ENCODE results near the gene TEX30. TPM values are rescaled to one million over a fixed set of nuclear protein-coding genes. Genes with fewer than 3 reads are reported as not detected.

TEX30 gene
- total RNA-seq, 1 experiment from 2014 or later, result 13.1 TPM

- no peak overlapping the region for H4K5ac ChIP-seq (ENCODE audit: insufficient read length, low read depth, low read length)
- Mint-ChIP-seq H3K27me3 (ENCODE audit: low read depth) (peaks cover 14% of the 10 kb centered on the region), H3K4me1 (no peaks in the 10 kb centered on the region), H3K9me3 (peaks cover 7 to 11% of the 10 kb centered on the region in 2 experiments; a peak in 4 of 5 replicates), H3K36me3 (ENCODE audit: insufficient read depth in 1 of 3, low read depth in 3 of 3) (no peaks in the 10 kb centered on the region; a peak in 1 of 7 replicates), H3K4me3 (no peak overlapping the region), H3K27ac (no peak overlapping the region)
- no peaks in the 10 kb centered on the region for H3K4me1 ChIP-seq (ENCODE audit: insufficient read depth, low read length)
- H3K23me2 ChIP-seq (ENCODE audit: insufficient read length, low read depth, low read length, poor library complexity, severe bottlenecking), result no peaks in the 10 kb centered on the region
- no peak overlapping the region for H3K27ac ChIP-seq (ENCODE audit: insufficient read length, low read depth, low read length)
- no peak overlapping the region for H4K91ac ChIP-seq (ENCODE audit: insufficient read length, low read depth, low read length)
- no peaks in the 10 kb centered on the region for H3K27me3 ChIP-seq (ENCODE audit: insufficient read depth, low read length)
- no peak overlapping the region for H2AK5ac ChIP-seq (ENCODE audit: insufficient read length, low read length)
- H2BK15ac ChIP-seq (ENCODE audit: low read depth, low read length), result no peak overlapping the region
- no peak for DNase-seq
- no peak overlapping the region for H4K8ac ChIP-seq (replicated peaks; ENCODE audit: insufficient read length, low read depth, low read length)
- no peak overlapping the region for H3K9ac ChIP-seq (ENCODE audit: extremely low read depth, insufficient read length, low read length)
- H2BK20ac ChIP-seq (ENCODE audit: low read depth, low read length, poor library complexity, severe bottlenecking), result no peak overlapping the region
- no peak overlapping the region for H3K23ac ChIP-seq (ENCODE audit: insufficient read length, low read depth, low read length)
- no peak overlapping the region for H2BK12ac ChIP-seq (ENCODE audit: insufficient read length, low read depth, low read length)
- no peak overlapping the region for H3K56ac ChIP-seq (ENCODE audit: insufficient read length, low read depth, low read length)
- no peaks in the 10 kb centered on the region for H3K79me1 ChIP-seq (ENCODE audit: insufficient read depth, low read depth, low read length, poor library complexity, severe bottlenecking)
- H3K4me2 ChIP-seq (ENCODE audit: insufficient read depth, insufficient read length, low read length), result no peak overlapping the region
- no peaks in the 10 kb centered on the region for H3K9me3 ChIP-seq (ENCODE audit: control insufficient read depth, low read depth, low read length)
- no peak overlapping the region for H3K18ac ChIP-seq (ENCODE audit: insufficient read length, low read depth, low read length)
- no peaks in the 10 kb centered on the region for H4K20me1 ChIP-seq (ENCODE audit: control insufficient read depth, insufficient read depth, insufficient read length)
- H2AFZ ChIP-seq (ENCODE audit: low read length), result no peak overlapping the region
- H3K79me2 ChIP-seq (ENCODE audit: insufficient read depth, low read length), result no peaks in the 10 kb centered on the region
- TF ChIP-seq, protein P1, sequence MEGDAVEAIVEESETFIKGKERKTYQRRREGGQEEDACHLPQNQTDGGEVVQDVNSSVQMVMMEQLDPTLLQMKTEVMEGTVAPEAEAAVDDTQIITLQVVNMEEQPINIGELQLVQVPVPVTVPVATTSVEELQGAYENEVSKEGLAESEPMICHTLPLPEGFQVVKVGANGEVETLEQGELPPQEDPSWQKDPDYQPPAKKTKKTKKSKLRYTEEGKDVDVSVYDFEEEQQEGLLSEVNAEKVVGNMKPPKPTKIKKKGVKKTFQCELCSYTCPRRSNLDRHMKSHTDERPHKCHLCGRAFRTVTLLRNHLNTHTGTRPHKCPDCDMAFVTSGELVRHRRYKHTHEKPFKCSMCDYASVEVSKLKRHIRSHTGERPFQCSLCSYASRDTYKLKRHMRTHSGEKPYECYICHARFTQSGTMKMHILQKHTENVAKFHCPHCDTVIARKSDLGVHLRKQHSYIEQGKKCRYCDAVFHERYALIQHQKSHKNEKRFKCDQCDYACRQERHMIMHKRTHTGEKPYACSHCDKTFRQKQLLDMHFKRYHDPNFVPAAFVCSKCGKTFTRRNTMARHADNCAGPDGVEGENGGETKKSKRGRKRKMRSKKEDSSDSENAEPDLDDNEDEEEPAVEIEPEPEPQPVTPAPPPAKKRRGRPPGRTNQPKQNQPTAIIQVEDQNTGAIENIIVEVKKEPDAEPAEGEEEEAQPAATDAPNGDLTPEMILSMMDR (conservative IDR thresholded peaks at IDR 0.05), result no peak
- no peak overlapping the region for H2BK120ac ChIP-seq (ENCODE audit: low read depth, low read length, poor library complexity, severe bottlenecking)
- no peak overlapping the region for H3K4ac ChIP-seq (ENCODE audit: low read depth, low read length)
- no peak overlapping the region for H3T11ph ChIP-seq (ENCODE audit: low read length)
- H2BK5ac ChIP-seq (ENCODE audit: insufficient read length, low read length), result no peak overlapping the region
- H3K14ac ChIP-seq (ENCODE audit: insufficient read depth, low read length), result no peak overlapping the region
These were observed 31.1 kb downstream of the TEX30 start for GRCh38 chr13:102742506-102742905.

Measured in H9 (cell line).